GM21737 (cell line): Measurements from ENCODE around the gene CFAP46.
"Not testable (repeated sequence)": the region's sequence is repeated elsewhere in the genome, so short reads cannot be mapped to it uniquely, and the experiment has no call there.

Experiments
- ATAC-seq: cut with Tn5 transposase; IDR thresholded peaks from one replicate; pipeline ENCODE4 v1.9.1; 2021; ENCODE audit warnings: mild to moderate bottlenecking, moderate library complexity; ENCODE audit not compliant: unreplicated experiment

CFAP46 gene

GRCh38 chr10:132979491-132980425 is 37.4 kb upstream of the CFAP46 start:
- no peak for ATAC-seq

DNA sequence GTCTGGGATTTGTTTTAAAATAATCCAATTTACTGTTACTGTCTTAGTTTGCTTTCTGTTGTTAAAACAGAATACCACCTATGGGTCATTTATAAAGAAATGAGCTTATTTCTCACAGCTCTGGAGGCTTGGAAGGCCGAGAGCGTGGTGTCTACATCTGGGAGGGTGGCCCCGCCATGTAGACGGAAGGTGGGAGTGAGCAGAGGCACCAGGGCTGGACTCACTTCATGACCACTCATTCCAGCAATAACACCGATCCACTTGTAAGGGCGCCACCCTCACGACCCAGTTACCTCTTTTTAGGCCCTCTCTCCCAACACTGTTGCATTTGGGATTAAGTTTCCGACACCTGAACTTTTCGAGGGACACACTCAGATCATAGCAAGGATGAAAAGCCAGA is 36.2 kb upstream of the CFAP46 start:
- ATAC-seq: no peak

DNA sequence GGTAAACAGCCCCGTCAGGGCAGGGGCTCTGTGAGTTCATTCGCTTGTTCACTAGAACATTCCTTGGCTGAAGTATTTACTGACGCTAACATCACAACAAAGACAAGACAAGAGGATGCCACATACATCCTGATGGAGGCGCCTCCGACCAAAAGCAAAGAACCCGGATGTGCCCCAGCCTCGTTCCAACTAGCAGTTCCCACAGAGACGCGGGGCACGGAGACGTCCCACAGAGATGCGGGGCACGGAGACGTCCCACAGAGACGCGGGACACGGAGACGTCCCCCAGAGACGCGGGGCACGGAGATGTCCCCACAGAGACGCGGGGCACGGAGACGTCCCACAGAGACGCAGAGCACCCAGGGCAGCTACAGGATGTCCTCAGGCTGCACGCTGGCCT is 35.4 kb upstream of the CFAP46 start:
- ATAC-seq: no peak

GRCh38 chr10:132977076-132977475 is 34.7 kb upstream of the CFAP46 start:
- ATAC-seq: no peak

DNA sequence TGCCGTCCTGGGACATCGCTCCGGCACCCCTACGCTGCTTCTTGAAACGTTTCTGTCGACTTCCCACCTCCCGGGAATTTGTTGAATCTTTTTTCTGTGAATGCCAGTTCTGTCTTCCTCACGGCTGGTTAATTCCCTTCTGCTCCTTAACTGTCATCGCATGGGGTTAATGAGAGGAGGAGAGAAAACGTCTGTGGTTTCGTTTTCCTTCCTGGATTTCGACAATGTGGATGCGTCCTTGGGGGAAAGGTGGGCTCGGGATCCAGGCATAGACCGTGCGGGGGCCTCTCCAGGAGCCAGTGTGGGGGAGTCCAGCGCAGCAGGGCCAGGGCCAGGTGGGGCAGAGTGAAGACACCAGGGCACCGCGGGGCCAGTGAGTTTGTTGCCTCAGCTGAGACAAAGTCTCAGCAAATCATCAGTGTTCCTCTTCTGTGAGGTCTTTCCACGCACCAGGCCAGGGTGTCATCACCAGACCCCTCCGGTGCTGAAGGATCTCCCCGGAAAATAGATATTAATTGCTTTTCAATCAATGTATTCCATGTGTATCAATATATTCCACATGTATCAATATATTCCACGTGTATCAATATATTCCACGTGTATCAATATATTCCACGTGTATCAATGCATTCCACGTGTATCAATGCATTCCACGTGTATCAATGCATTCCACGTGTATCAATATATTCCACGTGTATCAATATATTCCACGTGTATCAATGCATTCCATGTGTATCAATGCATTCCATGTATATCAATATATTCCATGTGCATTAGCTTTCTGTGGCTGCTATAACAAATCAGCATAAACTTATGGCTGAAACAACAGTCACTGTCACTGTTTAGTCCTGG is 33.7 kb upstream of the CFAP46 start:
- ATAC-seq: no peak

DNA sequence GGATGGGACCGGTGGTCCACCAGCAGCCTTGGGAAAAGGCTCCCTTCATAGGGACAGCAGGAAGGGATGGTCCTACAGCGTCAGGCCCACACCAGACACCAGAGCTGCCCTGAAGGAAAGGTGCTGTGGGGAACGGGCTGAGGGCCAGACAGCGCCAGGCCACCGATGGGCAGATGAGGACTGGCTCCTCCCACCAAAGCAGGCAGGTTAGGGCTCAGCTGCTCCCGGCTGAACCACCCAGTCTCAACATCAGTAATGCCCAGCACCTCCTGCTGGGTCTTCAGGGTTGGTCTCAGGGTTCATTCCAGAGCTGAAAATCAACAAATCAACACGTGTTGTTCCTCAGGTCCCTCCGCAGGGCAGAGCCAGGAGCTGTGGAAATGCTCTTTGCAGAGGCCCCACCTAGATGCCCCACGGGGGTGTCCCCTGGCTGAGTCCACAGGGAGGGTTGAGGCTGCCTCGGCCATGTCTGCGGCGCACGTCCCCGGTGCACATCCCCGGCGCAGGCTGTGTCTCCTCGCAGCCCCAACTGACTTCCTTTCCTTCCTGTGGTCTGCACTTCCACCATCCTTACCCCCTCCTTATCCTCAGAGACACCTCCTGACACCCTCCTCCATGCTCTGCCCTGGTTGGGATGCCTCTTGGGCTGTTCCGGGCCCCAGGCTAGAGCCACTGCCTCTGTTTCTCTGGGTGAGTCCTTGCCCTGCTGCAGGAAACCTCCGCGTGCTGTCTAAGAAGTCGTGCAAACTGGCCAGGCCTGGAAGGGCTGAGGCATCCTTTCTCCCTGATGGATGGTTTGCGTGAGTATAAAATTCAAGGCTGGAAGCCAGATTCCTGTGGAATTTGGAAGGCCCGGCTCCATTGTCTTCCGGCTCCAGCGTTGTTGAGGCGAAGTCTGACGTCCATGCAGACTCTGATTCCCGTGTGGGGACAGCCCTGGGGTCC is 32.8 kb upstream of the CFAP46 start:
- ATAC-seq: no peak

DNA sequence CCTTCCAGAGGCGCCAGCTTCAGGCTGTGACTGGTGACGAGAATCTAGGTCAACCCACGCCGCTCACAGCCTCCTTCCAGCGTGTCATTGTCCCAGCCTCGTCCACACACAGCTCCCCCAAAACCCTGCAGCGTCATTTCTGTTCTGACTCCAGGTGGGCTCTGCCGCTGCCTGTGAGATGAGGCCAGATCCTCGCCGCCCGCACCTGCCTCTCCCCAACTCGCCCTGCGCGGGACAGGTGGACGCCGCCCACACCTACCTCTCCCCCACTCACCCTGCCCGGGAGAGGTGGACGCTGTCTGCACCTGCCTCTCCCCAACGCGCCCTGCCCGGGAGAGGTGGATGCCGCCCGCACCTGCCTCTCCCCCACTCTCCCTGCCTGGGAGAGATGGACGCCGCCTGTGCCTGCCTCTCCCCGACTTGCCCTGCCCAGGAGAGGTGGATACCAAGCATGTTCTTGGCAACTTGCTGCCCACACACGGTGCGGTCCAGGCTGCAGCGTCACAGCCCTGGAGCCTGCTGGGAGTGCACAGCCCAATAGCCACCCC is 32.0 kb upstream of the CFAP46 start:
- ATAC-seq: no peak

- ATAC-seq: no peak
Measured at GRCh38 chr10:132973903-132974241, 31.5 kb upstream of the CFAP46 start.

DNA sequence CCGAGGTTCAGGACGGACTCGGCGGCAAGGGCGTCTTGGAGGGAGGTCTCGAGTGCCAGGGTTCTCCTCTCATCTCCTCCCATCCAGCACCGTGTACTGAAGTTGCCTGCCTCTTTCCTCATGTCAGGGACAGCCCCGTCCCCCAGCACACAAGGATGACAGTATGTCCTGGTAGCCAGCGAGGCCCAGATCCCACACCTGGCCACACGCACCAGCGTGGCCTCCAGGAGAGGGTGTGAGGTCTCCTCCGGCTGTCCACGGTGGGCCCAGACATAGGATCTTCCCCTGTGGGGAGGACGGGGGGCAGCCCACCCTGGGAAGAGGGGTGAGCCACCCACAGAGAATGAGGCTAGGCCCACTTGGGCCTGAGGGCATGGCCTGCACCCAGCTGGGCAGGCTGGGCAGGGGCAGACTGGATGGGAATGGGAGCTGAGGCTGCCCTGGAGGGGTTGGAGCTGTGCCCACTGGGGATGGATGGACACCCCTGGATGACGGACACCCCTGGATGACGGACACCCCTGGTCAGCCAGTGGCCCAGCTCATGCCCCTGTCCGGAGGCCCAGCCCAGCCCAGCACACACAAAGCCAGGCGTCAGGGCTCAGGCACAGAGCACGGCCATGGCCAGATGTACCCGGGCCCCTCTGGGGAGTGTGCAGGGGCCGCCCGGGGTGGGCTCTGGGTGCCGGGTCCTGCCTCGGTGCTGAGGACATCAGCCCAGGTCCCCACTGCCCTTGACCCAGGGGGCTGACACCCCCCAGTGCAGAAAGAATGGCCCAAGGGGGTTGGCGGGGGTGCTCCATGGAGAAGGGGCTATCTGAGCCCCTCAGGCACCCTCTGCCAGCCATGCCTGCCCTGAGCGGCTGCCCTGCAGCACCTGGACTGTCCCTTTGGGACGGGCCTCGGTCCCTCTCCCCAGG is 30.9 kb upstream of the CFAP46 start:
- ATAC-seq: no peak

DNA sequence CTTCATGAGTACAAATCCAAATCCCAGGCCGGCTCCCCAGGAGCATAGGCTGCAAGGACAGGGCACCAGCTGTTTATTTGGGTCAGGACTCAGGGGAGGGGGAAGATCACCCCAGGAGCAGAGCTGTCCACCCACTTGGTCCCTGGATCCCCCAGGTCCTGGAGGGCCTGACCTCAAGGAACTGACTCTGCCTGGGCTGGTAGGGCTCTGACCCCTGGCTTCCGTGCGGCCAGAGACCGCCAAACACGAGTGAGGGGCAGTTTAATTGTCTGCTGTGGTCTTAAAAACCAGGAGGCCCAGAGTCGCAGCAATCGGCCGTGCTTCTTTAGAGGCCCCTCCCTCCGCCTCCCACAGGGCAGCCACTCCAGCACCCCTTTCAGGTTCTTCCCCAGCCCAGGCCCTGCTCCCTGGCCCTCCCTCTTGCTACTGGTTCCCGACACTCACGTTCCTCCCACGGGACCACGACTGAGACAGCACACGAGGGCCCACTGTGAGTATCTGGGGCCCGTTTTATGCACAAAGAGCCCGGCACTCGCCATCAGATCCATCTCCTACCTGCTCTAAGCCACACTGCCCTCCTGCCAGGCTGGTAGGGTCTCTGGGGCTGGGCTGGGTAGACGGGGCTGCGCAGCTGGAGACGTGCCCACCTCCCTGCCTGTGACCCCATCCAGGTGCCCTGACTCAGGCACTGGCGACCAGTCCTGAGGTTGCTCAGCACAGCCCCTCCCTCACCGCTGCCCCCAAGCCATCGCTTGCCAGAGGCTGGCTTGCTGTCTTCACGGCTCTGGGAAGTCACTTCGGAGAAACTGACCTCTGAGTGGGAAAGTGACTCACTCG is 30.0 kb upstream of the CFAP46 start:
- no peak for ATAC-seq

GRCh38 chr10:132971448-132972148 is 29.2 kb upstream of the CFAP46 start:
- no peak for ATAC-seq

DNA sequence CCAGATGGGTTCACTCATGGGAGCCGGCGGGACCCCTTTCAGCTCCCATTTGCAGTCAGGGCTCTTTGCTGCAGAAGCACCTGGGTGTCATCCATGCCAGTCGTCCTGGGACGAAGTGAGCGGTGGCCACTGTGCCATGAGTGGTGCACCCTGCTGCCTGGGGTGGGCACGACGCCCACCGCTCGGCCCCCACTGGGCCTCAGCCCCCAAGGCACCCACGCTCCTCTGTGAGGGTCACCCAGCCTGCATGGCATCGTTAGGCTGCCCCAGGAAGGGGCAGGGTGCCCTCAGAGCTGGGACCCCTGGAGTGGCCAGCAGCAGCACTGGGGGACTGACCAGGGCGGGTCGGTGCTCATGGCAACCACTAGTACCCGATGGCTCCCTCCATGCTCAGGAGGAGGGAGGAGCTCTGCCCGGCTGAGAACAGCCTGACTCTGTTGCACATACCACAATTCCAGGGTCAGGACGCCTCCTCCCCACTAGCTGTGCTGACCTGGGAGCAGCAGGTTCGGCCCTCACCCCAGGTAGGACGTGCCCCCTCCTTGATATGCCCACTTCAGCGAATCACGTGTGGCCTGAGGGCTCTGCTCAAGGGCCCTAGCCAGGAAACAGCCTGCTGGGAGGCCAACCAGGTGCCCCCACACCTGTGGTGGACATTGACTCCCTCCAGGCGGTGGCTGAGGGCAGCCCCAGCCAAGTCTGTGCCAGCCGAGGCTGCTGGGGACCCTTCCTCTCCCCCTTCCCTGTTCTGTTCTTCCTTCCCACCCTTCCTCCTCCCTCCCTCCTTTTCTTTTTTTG is 28.5 kb upstream of the CFAP46 start:
- ATAC-seq: no peak

DNA sequence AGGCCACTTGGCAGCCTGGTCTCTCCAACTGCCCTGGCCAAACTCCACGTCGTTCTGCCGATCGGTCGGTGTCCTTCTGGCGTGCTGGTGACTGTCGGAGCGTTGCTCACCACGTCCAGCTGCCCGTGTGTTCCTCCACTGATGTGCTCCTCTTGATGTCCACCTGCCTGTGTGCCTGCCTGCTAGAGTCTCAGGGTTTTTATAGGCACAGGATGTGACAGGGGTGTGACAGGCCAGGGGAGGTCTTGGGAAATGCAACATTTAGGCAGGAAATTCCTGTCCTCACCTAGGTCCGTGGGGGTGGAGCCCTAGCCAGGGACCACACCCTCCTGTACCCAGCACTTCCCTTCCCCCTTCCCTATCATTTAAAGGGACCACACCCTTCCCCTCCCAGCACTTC is 25.2 kb upstream of the CFAP46 start:
- no peak for ATAC-seq

DNA sequence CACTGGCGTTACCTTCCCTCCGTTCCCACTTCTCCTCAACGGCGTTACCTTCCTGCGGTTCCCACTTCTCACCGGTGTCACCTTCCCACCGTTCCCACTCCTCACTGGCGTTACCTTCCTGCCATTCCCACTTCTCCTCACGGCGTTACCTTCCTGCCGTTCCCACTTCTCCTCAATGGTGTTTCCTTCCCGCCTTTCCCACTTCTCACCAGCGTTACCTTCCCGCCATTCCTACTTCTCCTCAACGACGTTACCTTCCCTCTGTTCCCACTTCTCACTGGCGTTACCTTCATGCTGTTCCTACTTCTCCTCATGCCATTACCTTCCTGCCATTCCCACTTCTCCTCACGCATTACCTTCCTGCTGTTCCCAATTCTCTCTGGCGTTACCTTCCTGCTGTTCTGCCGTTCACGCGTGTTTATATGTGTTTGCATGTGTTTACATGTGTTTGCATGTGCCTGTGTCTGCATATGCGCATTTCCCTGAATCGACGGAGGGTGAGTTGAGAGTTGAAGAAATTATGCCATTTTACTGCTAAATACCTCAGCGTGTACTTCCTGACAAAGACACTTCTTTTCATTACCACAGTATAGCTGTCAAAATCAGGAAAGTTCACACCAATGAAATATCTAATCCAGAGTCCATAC is 23.2 kb upstream of the CFAP46 start:
- ATAC-seq: no peak

DNA sequence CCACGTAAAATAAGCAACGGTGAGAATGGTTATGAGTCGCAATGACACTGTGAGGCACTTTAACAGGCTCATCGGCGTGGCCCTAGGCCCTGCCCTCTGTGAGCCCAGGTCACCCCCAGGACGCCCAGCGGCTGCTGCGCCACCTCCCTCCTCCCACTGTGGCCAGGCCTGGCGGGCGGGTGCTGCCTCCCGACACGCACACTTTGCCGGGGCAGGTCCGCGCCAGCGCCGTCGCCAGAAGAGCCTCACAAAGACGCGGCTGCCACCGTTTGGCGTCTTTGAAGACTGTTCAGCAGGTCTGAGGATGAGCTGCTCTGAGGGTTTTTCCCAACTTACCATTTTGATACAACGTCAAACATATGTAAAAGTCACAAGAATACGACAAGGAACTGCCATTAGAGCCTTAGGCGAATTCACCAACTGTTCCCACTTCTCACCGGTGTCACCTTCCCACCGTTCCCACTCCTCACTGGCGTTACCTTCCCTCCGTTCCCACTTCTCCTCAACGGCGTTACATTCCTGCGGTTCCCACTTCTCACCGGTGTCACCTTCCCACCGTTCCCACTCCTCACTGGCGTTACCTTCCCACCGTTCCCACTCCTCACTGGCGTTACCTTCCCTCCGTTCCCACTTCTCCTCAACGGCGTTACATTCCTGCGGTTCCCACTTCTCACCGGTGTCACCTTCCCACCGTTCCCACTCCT is 22.5 kb upstream of the CFAP46 start:
- ATAC-seq: not testable (repeated sequence)

DNA sequence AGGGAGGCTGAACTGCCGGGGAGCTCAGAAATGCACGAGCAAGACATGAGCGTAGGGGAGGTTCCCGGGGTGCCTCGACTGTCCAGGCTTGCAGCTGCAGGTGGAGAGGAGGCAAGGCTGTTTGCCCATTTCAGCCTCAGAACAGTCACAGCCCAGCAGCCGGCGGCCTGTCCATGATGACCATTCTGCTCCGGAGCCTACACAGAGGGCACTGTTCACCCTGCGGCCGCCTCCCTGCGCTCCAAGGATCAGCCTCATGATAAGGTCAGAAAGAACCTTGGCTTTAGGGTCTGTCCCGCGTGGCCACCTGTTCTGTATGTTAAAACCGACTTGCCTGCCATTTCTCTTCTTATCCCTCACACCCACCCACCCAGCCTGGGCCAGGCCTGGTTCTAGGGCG is 21.9 kb upstream of the CFAP46 start:
- ATAC-seq: no peak
